ENCODE data around the gene PARP16.

The PARP16 gene

DNA sequence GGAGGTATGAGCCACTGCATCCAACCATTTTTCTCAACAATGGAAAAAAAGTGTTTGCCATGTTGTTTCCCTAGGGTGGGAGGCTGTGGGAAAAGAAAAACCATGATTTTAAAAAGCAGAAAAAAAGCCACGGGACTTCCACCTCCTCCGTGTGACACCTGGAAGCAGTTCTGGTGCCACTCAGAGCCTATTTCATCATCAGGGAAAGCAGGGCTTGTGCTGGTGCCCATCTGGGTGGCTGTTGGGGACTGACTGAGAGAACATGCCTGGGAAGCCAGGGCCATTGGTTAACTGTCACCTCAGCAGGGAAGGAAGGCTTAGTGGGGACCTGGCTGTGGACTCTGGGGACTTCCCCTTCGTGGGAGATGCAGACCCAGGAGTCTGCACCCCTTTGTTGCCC lies 25.1 kb upstream of the PARP16 start:
- no peak for DNase-seq

DNA sequence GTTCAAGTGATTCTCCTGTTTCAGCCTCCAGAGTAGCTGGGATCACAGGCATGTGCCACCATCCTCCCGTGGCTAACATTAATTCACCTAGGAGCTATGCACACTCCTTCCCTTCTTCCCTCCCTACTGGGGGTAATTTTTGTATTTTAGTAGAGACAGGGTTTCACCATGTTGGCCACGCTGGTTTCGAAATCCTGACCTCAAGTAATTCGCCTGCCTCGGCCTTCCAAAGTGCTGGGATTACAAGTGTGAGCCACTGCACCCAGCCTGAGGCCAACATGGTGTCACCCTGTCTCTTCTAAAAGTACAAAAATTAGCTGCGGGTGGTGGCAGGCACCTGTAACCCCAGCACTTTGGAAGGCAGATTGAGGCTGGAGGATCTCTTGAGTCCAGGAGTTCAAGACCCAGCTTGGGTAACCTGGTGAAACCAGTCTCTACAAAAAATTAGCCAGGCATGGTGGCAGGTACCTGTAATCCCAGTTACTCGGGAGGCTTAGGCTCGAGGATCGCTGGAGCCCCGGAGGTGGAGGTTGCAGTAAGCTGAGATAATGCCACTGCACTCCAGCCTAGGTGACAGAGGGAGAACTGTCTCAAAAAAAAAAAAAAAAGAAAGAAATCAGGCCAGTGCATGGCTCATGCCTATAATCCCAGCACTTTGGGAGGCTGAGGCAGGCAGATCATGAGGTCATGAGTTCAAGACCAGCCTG lies 23.9 kb upstream of the PARP16 start:
- no peak for DNase-seq

- no peak for DNase-seq
Observed at GRCh38 chr15:65309882-65310418, 23.3 kb upstream of the PARP16 start.

DNA sequence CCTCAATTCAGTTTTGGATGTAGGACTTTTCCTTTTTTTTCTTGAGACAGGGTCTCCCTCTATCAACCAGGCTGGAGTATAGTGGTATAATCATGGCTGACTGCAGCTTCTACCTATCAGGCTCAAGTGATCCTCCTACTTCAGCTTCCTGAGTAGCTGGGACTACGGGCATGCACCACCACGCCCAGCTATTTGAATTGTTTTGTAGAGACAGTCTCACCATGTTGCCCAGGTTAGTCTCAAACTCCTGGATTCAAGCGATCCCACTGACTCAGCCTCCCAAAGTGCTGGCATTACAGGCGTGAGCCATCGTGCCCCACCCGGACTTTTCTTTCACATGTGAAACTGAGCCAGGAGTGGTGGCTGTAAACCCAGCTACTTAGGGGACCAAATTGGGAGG lies 21.3 kb upstream of the PARP16 start:
- DNase-seq, result no peak

DNA sequence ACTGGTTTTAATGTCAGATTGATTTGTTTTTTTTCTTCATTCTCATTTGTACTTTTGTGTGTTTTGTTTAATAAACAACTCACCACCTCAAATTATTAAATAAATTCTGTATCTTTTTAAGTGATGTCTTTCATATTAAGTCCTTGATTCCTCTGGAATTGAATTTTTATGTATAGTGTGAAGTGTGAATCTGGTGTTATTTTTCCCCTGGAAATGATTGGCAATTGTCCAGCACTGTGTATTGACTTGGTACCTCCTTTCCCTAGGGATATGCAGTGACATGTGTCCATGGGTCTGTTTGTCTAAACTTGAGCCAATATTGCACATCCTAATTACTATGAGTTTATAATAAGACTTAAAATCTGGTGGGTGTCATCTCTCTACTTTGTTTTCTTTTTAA lies 19.9 kb upstream of the PARP16 start:
- DNase-seq, result no peak

DNA sequence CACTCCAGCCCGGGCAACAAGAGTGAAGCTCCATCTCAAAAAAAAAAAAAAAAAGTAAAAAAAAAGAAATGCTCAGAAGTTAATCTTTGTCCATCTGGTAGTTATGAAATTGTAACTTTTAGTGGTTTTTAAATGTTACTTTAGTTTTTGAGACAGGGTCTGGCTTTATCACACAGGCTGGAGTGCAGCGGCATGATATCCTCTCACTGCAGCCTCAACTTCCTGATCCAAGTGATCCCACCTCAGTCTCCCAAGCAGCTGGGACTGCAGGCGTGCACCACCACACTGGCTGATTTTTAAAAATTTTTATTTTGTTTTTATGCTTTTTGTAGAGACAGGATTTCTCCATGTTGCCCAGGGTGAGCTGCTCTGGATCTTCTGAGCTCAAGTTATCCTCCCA lies 19.1 kb upstream of the PARP16 start:
- DNase-seq, result no peak

DNA sequence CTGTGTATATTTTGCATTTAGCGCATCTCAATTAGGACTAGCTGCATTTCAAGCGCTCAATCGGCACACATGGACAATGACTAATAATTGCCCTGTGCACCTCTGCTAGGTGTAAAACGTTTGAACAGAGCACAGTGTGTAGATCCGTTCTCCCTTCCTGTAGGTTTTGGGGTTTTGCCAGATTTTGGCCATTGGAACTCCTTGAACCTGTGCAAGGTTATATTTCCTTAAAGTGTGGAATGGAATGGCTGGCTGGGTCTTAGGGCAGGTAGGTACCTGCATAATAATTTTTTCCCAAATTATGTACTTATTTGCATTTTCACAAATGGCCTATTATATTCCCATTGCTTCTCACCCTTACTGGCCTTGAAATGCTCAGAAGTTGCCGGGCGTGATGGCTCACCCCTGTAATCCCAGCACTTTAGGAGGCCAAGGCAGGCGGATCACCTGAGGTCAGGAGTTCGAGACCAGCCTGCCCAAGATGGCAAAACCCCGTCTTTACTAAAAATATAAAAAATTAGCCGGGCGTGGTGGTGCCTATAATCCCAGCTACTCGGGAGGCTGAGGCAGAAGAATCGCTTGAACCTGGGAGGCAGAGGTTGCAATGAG lies 18.6 kb upstream of the PARP16 start:
- DNase-seq, result peak; percentile 59

- peak; percentile 77 for DNase-seq
Observed at GRCh38 chr15:65304381-65305149, 17.9 kb upstream of the PARP16 start, which contains the start of gene RNU5B-1. Gene RNU5B-1, plus strand, starts transcription at chr15:65304677.

GRCh38 chr15:65303687-65304380 lies 17.2 kb upstream of the PARP16 start:
- no peak for DNase-seq

DNA sequence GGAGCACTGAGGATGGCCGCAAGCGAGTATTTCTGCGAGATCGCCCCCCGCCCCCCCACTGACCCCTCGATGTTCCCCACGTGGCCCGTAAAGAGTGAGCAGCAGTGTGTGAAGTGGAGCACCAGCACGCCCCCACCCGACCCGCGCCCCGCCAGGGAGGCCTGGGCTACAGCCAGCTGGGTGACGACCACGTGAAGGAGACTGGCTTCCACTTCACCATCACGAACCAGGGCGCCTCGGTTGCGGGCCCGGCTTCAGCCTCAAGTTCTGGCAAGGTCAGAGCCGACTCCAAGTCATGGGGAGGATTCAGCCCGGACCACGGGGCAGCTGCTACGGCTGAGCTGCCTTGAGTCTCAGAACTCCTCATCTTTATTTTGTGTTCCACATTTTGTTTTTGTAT lies 15.4 kb upstream of the PARP16 start:
- no peak for DNase-seq

- no peak for DNase-seq
Observed at GRCh38 chr15:65300924-65301441, 14.3 kb upstream of the PARP16 start.

DNA sequence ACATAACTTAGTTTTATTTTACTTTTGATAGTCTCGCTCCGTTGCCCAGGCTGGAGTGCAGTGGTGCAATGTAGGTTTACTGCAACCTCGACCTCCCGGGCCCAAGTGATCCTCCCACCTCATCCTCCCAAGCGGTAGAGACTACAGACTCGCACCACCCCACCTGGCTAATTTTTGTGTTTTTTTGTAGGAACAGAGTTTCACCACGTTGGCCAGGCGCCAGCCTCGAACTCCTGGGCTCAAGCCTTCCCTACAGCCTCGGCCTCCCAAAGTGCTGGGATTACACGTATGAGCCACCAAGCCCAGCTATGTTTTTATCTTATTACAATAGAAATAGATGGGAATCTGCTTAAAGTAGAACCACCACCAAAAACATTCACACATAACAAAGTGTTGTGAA lies 12.0 kb upstream of the PARP16 start:
- DNase-seq, result no peak

- no peak for DNase-seq
Observed at GRCh38 chr15:65292938-65293518, 6.3 kb upstream of the PARP16 start.

DNA sequence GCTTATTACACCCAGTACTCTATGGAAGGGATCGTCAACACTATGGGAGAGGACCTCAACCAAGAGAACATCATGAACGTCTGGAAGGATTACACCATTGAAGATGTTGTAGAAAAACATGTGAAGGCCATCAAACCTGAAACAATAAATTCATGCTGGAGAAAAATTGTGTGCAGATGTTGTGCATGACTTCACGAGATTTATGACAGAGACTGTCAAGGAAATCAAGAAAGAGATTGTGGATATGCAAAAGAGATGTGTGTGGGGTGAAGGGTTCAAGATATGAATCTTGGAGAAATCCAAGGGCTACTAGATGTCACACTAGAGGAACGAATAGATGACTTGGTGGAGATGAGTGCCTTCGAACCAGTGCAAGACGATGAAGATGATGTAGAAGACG lies 3.5 kb upstream of the PARP16 start:
- no peak for DNase-seq

DNA sequence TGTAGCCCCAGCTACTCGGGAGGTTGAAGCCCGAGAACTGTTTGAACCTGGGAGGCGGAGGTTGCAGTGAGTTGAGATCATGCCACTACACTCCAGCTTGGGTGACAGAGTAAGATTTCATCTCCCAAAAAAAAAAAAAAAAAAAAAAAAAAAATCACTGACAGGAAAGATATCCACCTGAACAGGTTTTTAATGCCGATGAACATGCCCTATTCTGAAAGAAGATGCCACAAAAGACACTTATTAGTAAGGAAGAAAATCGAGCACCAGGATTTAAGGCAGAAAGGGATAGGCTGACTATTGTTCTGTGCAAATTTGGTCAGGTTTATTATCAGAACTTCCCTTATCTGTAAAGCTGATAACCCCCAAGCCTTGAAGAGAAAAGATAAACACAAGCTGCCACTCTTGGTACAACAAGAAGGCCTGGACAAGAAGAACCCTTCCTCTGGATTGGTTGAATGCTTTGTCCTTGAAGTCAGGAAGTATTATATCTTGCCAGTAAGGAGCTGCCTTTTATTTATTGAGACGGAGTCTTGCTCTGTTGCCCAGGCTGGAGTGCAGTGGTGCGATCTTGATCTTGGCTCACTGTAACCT lies 2.7 kb upstream of the PARP16 start:
- DNase-seq, result no peak

GRCh38 chr15:65287520-65287855 lies 805 bp upstream of the PARP16 start:
- no peak for DNase-seq

DNA sequence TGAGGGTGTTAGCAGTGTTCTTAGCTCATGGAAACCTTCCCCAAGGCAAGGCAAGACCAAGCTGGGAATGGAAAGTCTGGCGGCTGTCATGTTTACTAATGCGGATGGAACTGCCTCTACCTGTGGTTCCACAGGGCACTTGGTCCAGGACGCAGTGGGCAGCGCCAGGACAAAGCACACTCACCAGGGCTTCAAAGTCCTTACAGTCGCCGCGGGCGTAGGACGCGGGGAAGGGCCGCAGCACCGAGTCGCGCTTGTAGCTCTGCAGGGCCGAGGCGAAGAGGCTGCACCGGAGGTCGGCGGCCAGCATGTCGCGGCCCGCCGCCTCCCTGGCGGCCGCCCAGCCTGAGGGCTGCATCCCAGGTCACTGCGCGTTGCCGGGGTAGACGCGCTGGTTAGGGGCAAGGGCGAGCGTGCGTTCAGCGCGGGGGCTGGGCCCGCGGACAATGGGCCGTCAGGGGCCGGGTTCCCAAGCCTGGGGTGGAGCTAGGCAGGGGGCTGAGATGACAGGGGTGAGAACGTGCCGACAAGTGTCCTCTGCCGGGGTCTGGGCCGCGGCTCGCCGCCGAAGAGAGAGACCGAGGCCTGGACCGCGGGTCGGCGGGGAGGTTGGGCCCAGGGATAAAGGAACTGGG lies 497 bp downstream of the PARP16 start:
- no peak for DNase-seq

GRCh38 chr15:65285291-65286068 lies 1.2 kb downstream of the PARP16 start:
- no peak for DNase-seq

DNA sequence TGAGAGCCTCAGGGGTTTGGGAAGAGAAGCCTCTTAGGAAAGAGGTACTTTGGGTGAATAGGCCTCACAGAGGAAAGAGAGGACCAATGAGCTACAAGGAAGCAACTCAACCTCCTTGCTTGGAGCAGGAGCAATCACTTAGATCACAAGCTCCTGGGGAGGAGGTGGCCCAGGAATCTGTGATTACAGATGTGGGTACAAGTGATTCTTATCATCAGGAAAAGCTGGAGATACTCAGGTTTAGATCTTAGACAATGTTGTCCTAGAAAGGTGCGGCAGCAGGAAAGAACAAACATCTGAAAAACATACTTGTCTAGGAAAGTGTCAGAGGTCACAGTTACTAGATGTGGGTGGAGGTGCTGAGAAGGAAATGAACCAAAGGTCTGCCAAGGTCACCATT lies 8.2 kb downstream of the PARP16 start:
- DNase-seq, result no peak

DNA sequence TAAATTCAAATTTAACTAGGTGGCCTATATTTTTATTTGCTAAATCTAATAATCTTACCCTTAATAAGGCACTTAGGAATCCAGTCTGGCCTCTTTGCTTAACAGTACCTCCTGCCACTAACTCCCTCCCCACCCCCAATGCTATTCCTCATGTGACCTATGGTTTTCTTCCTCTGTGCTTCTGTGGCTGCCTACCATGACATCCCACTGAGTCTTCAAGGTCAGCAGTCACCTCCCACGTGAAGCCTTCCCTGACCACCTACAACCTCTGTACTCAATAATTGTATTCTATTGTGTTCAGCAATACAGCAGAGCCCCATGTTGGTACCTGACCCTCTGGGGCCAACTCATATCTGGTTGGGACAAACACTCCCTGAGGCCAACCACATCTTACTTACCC lies 9.7 kb downstream of the PARP16 start:
- no peak for DNase-seq

GRCh38 chr15:65275728-65276126 lies 11.0 kb downstream of the PARP16 start:
- no peak for DNase-seq

Data from GOT3 (cell line).